ENCODE data around the gene ZNF23. TPM values are rescaled to one million over a fixed set of nuclear protein-coding genes. Genes with fewer than 3 reads are reported as not detected.

The ZNF23 gene
- total RNA-seq, 1 donor from 2014 or later: 10.5 TPM

DNA sequence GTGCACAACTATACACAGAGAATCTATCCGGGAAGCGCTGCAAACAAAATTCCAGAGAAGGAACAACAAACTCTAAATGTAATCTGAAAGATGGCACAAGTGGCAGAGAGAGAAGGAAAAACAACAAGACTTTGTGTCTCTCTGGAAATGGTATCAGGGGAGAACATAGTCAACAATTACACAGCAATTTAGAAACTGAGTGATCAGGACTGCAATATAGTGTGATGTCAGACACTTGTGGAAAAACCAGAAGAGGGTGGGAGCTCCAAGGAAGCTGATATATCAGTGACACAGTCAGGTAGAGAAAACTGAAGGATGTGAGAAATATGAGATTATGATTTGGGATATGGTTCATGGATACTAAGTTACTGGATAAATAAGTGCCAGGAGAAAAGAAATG, 18.9 kb upstream of the ZNF23 start:
- Mint-ChIP-seq H3K4me3 (ENCODE audit: unreplicated experiment) (no peak overlapping the region), H3K9me3 (ENCODE audit: unreplicated experiment) (peaks cover 2% of the 10 kb centered on the region), H3K36me3 (ENCODE audit: unreplicated experiment) (peaks cover 21% of the 10 kb centered on the region), H3K4me1 (ENCODE audit: unreplicated experiment) (peaks cover 14% of the 10 kb centered on the region), H3K27ac (ENCODE audit: unreplicated experiment) (no peak overlapping the region), H3K27me3 (ENCODE audit: unreplicated experiment) (no peaks in the 10 kb centered on the region)
- TF ChIP-seq, protein P1, sequence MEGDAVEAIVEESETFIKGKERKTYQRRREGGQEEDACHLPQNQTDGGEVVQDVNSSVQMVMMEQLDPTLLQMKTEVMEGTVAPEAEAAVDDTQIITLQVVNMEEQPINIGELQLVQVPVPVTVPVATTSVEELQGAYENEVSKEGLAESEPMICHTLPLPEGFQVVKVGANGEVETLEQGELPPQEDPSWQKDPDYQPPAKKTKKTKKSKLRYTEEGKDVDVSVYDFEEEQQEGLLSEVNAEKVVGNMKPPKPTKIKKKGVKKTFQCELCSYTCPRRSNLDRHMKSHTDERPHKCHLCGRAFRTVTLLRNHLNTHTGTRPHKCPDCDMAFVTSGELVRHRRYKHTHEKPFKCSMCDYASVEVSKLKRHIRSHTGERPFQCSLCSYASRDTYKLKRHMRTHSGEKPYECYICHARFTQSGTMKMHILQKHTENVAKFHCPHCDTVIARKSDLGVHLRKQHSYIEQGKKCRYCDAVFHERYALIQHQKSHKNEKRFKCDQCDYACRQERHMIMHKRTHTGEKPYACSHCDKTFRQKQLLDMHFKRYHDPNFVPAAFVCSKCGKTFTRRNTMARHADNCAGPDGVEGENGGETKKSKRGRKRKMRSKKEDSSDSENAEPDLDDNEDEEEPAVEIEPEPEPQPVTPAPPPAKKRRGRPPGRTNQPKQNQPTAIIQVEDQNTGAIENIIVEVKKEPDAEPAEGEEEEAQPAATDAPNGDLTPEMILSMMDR (IDR thresholded peaks at IDR 0.05): no peak
- DNase-seq (ENCODE audit: extremely low spot score, unreplicated experiment): no peak

DNA sequence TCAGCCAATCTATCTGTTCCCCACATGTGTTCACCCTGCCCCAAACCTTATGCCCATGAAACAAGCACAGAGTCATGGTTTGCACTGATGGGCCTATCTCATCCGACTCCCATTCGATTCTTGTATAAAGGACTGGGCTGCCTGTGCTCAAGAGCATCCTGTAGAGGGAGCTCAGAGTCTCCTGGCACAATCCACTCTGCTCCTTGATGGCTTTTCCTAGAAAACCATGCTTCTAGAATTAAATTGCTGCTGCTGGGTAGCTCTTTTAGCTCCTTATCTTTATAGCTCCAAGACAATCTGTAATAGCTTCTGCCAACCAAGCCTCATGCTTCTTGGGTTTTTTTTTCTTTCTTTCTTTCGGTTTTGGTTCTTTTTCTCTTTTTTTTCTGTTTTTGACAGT, 17.4 kb upstream of the ZNF23 start:
- no peak overlapping the region for H3K4me3 Mint-ChIP-seq (ENCODE audit: unreplicated experiment)
- TF ChIP-seq, protein P1 (IDR thresholded peaks at IDR 0.05): peak; percentile 49
- H3K4me1 Mint-ChIP-seq (ENCODE audit: unreplicated experiment): peaks cover 16% of the 10 kb centered on the region
- H3K9me3 Mint-ChIP-seq (ENCODE audit: unreplicated experiment): peaks cover 5% of the 10 kb centered on the region
- no peak overlapping the region for H3K27ac Mint-ChIP-seq (ENCODE audit: unreplicated experiment)
- H3K27me3 Mint-ChIP-seq (ENCODE audit: unreplicated experiment): no peaks in the 10 kb centered on the region
- peaks cover 36% of the 10 kb centered on the region for H3K36me3 Mint-ChIP-seq (ENCODE audit: unreplicated experiment)
- DNase-seq (ENCODE audit: extremely low spot score, unreplicated experiment): no peak

DNA sequence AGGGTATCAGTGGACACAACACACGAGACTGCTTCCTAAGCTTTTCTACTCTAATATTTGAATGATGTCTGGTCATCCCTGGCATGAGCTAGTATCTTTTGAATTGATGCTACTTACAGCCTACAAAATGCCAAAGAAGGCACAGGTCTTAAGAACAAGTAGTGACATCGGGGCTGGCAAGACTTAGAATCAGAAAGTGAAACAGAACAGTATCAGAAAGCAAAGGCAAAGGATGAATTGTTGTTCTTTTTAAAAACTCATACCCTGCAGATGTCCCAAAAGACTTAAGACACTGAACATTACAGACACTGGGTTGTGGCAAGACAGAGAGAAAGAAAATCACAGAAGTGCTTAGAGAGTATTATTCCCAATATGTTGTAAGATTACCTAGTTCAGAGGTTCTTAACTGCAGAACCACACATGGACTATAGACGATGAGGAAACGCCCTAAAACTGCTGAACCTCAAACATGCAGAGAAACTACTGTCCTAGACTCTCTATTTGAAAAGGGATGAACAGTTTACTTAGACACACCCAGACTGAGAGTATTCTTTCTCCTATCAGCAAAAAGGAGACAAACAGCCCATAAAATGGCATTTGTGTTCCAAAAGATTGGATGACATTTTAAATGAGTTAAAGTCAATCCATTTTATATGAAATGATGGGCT, 14.5 kb upstream of the ZNF23 start:
- Mint-ChIP-seq H3K36me3 (ENCODE audit: unreplicated experiment) (peaks cover 42% of the 10 kb centered on the region), H3K27me3 (ENCODE audit: unreplicated experiment) (no peaks in the 10 kb centered on the region), H3K4me1 (ENCODE audit: unreplicated experiment) (peaks cover 10% of the 10 kb centered on the region), H3K9me3 (ENCODE audit: unreplicated experiment) (peaks cover 5% of the 10 kb centered on the region), H3K27ac (ENCODE audit: unreplicated experiment) (no peak overlapping the region), H3K4me3 (ENCODE audit: unreplicated experiment) (no peak overlapping the region)
- TF ChIP-seq, protein P1 (IDR thresholded peaks at IDR 0.05): no peak
- no peak for DNase-seq (ENCODE audit: extremely low spot score, unreplicated experiment)

DNA sequence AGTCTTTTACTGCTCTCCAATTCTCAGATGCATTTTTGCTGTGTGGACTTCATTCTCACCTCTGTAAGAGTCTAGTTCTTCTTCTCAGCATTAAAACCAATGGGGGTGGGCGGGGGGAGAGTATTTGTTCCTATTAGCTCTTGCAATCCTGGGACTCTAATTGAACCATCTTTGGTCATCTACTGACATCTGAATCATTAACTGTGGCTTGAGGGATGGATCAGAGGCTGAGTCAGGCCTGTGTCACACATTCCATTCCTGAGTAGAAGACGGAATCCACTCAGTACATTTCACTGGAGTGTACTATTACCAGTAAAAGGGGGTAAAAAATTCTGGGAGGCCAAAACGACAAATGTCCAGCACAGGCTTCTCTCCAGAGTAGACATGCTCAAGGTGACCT, 12.8 kb upstream of the ZNF23 start:
- DNase-seq (ENCODE audit: extremely low spot score, unreplicated experiment): no peak
- Mint-ChIP-seq H3K4me1 (ENCODE audit: unreplicated experiment) (peaks cover 10% of the 10 kb centered on the region), H3K9me3 (ENCODE audit: unreplicated experiment) (peaks cover 5% of the 10 kb centered on the region), H3K4me3 (ENCODE audit: unreplicated experiment) (no peak overlapping the region), H3K27ac (ENCODE audit: unreplicated experiment) (no peak overlapping the region), H3K27me3 (ENCODE audit: unreplicated experiment) (no peaks in the 10 kb centered on the region), H3K36me3 (ENCODE audit: unreplicated experiment) (peaks cover 42% of the 10 kb centered on the region)
- TF ChIP-seq, protein P1 (IDR thresholded peaks at IDR 0.05): no peak

DNA sequence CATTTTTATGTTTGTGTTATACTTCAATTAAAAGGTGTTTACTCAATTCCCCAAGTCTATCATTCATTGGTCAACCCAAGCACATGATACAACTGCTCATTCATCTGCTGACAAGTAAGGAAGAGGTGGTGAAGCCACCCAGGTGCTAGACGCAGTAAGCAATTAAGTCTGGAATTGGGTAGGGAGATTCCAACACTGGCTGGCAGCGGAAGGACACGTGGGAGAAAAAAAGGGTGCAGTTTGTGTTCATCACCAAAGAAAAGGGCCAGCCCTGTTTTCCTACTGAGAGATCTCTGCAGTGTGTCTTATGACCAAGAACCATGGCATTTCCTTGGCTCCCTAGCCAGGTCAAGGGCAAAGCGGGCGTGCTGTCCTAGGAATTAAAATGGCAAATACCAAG, 11.8 kb upstream of the ZNF23 start:
- TF ChIP-seq, protein P1 (IDR thresholded peaks at IDR 0.05): no peak
- no peak for DNase-seq (ENCODE audit: extremely low spot score, unreplicated experiment)
- Mint-ChIP-seq H3K4me1 (ENCODE audit: unreplicated experiment) (peaks cover 10% of the 10 kb centered on the region), H3K4me3 (ENCODE audit: unreplicated experiment) (no peak overlapping the region), H3K9me3 (ENCODE audit: unreplicated experiment) (peaks cover 5% of the 10 kb centered on the region), H3K27me3 (ENCODE audit: unreplicated experiment) (no peaks in the 10 kb centered on the region), H3K36me3 (ENCODE audit: unreplicated experiment) (peaks cover 42% of the 10 kb centered on the region), H3K27ac (ENCODE audit: unreplicated experiment) (no peak overlapping the region)
